CD4-positive, alpha-beta T cell treated with Interleukin-15 for 1 hour (primary cell): ENCODE measurements around the gene SDK1.
"Not testable (repeated sequence)": the region's sequence is repeated elsewhere in the genome, so short reads cannot be mapped to it uniquely, and the experiment has no call there.

Experiments
- DNase-seq: peaks from one replicate; pipeline ENCODE4 v3.0.0-alpha.2; 2020

SDK1 gene

GRCh38 chr7:3747467-3747866 lies 446.4 kb downstream of the SDK1 start:
- no peak for DNase-seq

DNA sequence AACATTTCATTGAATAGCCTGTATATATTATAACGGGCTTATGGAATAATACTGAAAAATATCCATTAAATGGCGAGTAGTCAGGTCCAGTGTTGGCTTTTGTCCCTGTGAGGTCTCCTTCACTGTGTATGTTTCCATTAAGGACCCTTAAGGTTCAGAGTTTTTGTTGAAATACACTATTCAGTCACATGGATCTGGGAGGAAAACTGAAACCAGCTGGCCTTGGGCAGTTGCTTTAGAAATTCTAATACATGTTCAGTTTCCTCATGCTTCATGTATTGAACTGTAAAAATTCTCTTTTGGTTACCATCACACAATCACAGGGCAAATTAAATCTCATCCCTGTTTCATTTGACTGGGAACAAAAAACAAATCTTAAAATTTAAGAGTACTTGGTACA lies 447.3 kb downstream of the SDK1 start:
- no peak for DNase-seq

DNA sequence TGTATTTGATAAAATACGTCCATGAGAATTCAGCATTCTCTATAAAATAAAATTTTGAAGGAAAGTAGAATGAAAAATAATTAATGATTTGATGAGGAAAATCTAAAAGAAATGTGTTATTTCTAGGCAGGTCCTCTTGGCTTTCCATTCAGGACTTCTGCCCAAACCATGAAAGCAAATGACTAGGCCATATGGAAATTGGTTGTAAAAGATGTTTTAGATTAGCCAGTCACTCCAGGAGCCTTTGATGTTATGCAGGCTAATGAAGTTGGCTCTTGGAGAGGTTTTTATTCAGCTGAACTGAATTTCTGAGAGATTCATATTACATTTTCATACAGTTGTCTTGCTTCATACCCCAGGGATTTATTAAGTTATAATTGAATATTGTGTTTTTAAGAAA lies 452.8 kb downstream of the SDK1 start:
- no peak for DNase-seq

- no peak for DNase-seq
These were observed 453.7 kb downstream of the SDK1 start for GRCh38 chr7:3754493-3755341.

DNA sequence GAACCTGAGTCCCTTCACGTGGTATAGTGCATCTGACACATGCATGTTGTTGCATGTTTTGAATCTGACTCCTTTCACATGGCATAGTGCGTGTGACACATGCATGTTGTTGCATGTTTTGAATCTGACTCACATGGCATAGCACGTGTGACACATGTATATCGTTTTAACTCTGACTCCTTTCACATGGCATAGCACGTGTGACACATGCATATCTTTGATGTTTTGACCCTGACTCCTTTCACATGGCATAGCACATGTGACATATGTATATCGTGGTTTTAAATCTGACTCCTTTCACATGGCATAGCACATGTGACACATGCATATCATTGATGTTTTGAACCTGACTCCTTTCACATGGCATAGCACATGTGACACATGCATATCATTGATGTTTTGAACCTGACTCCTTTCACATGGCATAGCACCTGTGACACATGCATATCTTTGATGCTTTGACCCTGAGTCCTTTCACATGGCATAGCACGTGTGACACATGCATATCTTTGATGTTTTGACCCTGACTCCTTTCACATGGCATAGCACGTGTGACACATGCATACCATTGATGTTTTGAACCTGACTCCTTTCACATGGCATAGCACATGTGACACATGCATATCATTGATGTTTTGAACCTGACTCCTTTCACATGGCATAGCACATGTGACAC lies 454.9 kb downstream of the SDK1 start:
- not testable (repeated sequence) for DNase-seq

- no peak for DNase-seq
These were observed 456.0 kb downstream of the SDK1 start for GRCh38 chr7:3757059-3757458.

GRCh38 chr7:3760651-3761050 lies 459.6 kb downstream of the SDK1 start:
- DNase-seq = no peak

DNA sequence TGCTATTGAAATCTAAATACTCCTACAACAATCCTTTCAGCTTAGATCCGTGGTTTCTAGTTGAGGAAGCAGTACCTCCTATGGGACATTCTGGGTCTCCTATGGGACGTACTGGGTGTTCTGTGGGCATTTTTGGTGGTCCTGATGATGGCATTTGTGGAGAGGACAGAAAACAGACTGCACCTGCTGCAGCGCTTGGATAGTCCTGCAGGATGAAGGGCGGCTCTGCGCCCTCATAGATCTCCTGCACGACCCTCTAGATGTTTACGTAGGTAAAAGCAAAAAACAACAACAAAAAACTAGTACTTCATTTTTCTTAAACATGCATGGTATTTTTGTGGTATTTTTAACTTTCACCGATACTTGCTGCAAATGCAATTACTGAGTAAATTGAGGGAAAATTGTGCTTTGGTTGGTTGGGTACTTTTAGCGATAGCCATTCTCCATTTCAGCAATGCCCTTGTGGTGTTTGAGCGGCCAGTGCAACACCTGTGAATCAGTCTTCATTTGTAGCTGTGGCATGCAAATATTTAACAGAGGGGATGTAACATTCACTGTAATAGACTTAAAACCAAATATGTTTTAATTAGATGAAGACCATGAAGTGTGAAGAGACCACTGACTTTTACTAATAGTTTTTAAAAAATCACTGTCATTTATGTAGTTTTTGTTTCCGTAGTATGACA lies 461.2 kb downstream of the SDK1 start:
- DNase-seq = no peak

DNA sequence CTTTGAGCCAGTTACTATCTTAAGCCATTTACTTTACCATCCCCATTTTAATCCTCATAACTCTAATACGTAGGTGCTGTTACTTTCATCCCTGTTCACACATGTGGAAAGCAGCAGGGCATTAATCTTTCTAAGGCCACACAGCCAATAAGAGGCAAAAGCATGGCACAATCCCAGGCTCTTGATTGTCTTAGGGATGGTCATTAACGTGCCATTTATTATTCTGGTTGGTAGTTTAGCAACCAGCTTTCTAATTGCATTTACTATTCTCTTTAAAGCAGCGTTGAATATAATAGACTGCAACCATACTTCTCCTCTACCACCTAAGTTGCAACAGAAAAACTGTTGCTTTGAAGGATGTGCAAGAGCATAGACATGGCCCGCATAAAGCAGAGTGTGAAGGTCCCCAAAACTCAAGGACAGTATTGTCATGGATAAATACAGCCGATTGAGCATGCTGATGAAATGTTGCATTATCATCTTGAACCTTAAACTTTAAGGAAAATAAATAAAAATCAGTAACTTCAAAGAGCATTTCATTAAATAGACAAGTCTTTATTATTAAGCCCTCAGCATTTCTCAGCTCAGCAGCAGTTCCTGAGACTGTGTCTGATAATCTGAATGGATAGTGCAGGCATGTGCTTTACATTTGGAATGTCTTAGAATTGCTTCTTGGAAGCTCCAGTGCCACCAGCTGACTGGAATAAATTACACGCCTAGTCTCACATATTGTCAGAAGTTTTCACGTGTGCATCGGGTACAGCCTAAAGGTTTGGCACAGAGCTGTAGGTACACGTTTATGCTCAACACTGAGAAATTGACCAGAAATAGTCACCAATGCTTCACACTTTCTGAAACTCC lies 467.1 kb downstream of the SDK1 start:
- no peak for DNase-seq

- no peak for DNase-seq
These were observed 470.9 kb downstream of the SDK1 start for GRCh38 chr7:3771906-3772305.

DNA sequence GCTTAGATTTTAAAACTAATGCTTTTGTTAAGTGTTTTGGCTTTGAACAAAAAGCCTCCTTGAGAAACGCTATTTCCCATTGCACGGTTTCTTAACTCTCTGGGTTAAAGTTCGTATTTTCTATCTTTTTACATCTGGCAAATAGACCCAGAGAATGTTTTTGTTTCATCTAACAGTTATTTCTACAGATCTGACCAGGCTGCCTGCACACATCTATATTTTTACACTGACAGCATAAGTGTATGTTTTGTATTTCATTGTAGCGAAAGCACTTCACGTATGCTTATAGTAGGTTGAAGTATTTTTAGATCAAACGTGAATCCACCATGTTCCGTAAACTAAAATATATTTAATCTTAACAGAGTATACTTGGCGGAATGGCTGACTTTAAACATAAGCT lies 477.3 kb downstream of the SDK1 start:
- no peak for DNase-seq

DNA sequence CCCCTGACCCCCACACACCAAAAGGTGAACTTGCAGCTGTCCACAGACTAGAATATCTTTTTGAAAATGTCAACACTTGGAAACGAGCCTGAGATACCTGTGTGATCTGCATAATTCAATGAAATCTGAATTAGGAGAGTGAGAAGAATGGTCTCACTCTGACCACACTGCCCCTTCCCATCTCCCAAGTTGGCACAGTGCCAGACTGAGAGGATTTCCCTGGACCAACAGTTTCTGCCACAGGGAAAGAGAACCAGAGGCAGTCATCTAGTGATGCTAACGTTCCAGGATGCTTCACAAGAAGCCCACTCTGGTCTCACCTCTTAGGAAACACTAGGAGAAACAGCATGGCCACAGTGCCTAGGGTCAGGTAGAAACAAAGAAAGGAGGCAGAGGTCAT lies 479.0 kb downstream of the SDK1 start:
- no peak for DNase-seq

- no peak for DNase-seq
These were observed 479.5 kb downstream of the SDK1 start for GRCh38 chr7:3780525-3780924.

GRCh38 chr7:3781607-3782006 lies 480.6 kb downstream of the SDK1 start:
- DNase-seq = no peak

GRCh38 chr7:3787717-3788264 lies 486.7 kb downstream of the SDK1 start:
- DNase-seq = no peak

DNA sequence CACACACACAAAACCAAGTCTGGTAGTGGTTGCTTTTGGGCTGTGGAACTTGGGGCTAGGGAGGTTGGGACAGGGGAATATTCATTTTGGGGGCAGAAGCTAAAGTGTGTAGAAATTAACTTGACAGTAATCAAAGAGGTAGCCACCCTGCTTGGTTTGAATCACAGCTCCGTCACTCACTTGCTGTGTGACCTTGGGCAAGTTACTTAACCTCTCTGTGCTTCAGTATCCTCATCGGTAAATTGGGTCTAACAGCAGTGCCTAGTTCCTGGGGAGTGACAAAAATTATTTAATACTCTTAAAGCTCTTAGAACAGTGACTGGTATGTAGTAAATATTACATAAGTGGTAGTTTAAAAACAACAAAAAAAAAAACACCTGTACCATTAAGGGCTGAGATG lies 489.8 kb downstream of the SDK1 start:
- DNase-seq = no peak

DNA sequence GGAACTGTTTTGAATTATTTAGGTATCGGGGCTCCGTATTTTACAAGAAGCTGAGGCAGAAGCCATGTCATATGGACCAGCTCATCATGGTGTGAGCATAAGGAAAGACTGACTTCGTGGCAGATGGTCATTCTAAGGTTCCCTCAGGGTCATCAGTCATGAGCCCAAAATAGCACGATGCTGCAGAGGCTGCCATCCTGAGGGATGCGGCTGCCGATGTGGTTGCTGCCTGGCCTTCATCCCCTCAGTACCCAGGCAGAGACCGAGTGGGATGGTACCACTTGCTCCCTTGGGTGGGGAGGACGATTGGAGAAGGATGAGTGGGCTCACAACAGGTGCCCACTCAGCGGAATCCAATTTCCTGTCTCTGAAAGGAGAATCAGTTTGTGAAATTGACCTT lies 490.3 kb downstream of the SDK1 start:
- no peak for DNase-seq

- DNase-seq = no peak
These were observed 494.1 kb downstream of the SDK1 start for GRCh38 chr7:3795141-3795540.

DNA sequence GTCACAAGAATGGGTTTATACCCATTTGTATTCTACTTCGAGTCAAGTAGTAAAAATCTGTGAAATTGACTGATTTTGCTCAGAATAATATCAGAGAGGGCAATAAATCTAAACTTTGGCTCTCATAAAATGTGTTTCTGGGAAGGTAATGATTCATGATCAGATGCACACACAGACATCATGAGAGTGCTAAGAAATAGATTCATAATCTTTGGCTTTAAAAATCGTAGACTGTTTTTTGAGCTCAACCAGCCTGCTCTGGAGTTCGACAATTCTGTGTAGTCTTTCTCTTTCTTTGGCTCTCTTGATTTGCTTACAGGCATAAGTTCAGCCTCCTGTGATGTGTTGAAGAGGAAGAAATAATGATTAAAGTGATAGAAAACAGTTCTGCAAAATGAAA lies 494.7 kb downstream of the SDK1 start:
- DNase-seq = no peak

GRCh38 chr7:3805151-3805550 lies 504.1 kb downstream of the SDK1 start:
- DNase-seq = no peak

DNA sequence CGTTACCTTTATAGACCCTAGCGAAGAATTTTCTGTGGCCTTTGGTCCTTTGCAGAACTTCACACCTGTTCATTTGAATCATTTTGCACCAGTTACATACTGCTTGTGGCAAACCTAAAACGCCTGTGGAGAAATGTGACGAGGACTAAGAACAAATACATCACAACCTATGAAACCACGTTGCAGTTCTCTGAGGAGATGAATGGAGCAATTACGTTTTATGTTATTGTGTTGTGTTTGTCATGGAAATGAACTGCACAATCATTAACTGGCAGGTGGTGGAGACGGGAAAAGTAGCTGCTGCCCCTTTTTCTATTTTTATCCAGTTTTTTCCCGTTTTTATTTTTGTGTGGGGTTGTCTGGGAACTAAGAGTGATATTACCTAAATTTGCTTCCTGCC lies 505.5 kb downstream of the SDK1 start:
- no peak for DNase-seq

- DNase-seq = no peak
These were observed 506.8 kb downstream of the SDK1 start for GRCh38 chr7:3807824-3808223.

DNA sequence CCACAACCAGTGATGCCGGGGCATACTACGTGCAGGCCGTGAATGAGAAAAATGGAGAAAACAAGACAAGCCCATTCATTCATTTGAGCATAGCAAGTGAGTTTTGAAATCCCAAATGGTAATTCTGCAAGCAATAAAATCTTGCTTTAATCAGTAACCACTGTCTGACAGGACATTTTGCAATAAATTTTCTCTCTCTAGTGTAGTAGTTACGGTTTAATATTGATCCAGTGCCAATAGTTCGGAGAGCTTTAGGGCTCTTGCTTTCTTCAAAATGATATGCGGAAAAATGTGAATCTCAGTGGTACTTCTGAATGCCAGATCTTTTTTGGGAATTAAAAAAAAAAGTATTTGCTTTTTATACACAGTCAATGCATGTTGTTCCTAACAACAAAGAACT lies 520.4 kb downstream of the SDK1 start:
- no peak for DNase-seq
